ENCODE results near the gene TAF1C. TPM values are rescaled to one million over a fixed set of nuclear protein-coding genes. Genes with fewer than 3 reads are reported as not detected.

TAF1C gene
- total RNA-seq, 1 donor from 2014 or later: 64.4 TPM

DNA sequence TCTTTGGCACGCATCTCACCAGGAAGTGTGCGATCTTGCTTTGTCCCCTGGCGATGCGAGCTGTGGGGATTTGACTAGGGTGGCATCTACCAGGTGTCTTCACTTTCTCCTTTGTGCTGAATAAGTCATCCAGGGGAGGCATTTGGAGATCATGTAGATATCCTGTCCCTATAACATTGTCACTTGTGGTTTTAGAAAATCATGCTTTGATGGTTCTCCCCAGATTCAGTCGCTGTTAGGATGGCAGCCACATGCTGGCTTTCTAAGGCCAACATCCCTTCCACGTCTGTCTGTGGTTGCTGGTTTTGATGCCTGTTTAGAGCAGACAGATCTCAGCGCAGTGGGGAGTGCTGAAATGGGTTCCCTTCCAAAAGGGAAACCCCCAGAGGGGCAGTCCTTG lies 6.6 kb upstream of the TAF1C start:
- Mint-ChIP-seq H3K27me3 (ENCODE audit: low read depth) (no peaks in the 10 kb centered on the region), H3K27ac (peak overlapping the region; percentile 53), H3K4me1 (ENCODE audit: low read depth) (peaks cover 17% of the 10 kb centered on the region), H3K36me3 (ENCODE audit: low read depth) (no peaks in the 10 kb centered on the region), H3K4me3 (ENCODE audit: low read depth) (no peak overlapping the region), H3K9me3 (no peaks in the 10 kb centered on the region)
- no peak for DNase-seq (ENCODE audit: low spot score)
- intact Hi-C loops (cut with micrococcal nuclease): no loop called here

GRCh38 chr16:84191466-84191865 lies 4.6 kb upstream of the TAF1C start:
- Mint-ChIP-seq H3K9me3 (no peaks in the 10 kb centered on the region), H3K36me3 (ENCODE audit: low read depth) (no peaks in the 10 kb centered on the region), H3K27ac (no peak overlapping the region), H3K4me1 (ENCODE audit: low read depth) (peaks cover 20% of the 10 kb centered on the region), H3K27me3 (ENCODE audit: low read depth) (no peaks in the 10 kb centered on the region), H3K4me3 (ENCODE audit: low read depth) (no peak overlapping the region)
- intact Hi-C loops (cut with micrococcal nuclease): no loop called here
- no peak for DNase-seq (ENCODE audit: low spot score)

DNA sequence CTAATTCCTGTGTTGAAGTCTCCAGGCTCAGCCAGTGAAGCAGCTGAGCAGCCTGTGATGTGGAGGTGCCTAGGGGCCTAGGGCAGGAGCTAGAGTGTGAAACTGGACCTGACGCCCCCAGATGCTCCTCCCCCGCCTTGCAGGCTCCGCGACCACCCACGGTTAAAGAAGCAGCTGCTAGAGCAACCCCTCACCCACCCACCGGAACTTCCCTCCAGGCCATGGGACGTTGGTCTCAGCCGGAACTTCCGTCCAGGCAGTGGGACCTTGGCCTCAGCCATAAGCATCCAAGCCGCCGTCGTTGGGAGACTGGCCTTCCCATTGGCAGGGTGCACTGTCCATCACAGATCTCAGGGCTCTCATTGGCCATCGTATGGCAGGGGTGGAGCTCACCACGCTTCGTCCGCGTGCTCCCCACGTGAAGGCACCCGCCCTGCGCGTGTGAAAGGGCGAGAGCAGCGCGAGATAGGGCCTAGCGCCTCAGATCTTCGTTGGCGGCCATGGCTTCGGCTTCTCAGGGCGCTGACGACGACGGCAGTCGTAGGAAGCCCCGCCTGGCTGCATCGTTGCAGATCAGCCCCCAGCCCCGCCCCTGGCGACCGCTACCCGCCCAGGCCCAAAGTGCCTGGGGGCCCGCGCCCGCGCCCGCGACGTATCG lies 4.0 kb upstream of the TAF1C start, which contains the start of gene ADAD2:
Gene ADAD2 (plus strand): TSS at position 427 of the 658 bp plus-strand sequence. CDS start 74 bp downstream, at position 501.
- Mint-ChIP-seq H3K27ac (no peak within 1 kb of the TSS), H3K4me3 (ENCODE audit: low read depth) (no peak within 1 kb of the TSS), H3K27me3 (ENCODE audit: low read depth) (no peaks in the 10 kb centered on the region), H3K4me1 (ENCODE audit: low read depth) (peaks cover 21% of the 10 kb centered on the region), H3K36me3 (ENCODE audit: low read depth) (no peaks in the 10 kb centered on the region), H3K9me3 (no peaks in the 10 kb centered on the region)
- no peak for DNase-seq (ENCODE audit: low spot score)
- intact Hi-C loops (cut with micrococcal nuclease): no loop called here

GRCh38 chr16:84184775-84185174 lies 2.1 kb downstream of the TAF1C start:
- H3K4me3 Mint-ChIP-seq (ENCODE audit: low read depth): peak overlapping the region; percentile 93
- peaks cover 29% of the 10 kb centered on the region for H3K36me3 Mint-ChIP-seq (ENCODE audit: low read depth)
- DNase-seq (ENCODE audit: low spot score): no peak
- intact Hi-C loops (cut with micrococcal nuclease): no loop called here
- H3K27me3 Mint-ChIP-seq (ENCODE audit: low read depth): no peaks in the 10 kb centered on the region
- H3K4me1 Mint-ChIP-seq (ENCODE audit: low read depth): peaks cover 11% of the 10 kb centered on the region
- no peaks in the 10 kb centered on the region for H3K9me3 Mint-ChIP-seq
- peak overlapping the region; percentile 71 for H3K27ac Mint-ChIP-seq

DNA sequence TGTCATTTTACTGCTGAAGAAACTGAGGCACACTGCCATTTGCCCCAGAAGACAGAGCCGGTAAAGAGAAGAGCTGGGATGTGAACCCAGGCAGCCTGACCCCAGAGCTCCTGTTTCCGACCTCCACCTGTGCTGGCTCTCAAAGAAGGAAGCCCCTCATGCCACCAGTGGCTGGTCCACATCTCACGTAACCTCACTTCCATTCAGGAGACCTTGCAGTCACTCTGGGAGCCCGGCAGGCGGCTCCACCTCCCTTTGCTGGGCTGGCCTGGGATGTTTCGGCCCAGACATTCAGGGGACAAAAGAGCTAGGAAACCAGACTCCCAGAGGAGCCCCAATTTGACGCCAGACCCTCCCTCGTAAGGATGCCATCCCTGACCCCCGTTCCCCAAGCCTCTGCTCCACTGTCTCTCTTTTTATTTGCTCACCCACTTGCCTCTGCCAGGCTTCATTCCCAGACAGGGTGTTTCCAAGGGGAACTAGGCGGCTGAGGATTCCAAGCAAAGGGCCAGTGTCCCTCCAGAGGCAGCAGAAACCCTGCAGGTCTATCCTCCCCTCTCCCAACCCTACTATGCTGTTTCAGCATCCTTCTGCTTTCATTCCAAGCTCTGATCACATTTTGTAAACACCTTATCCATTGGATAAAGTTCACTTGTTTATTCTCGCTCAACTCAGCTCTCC lies 2.8 kb downstream of the TAF1C start:
- Mint-ChIP-seq H3K9me3 (no peaks in the 10 kb centered on the region), H3K4me1 (ENCODE audit: low read depth) (peaks cover 11% of the 10 kb centered on the region), H3K36me3 (ENCODE audit: low read depth) (peaks cover 29% of the 10 kb centered on the region), H3K27me3 (ENCODE audit: low read depth) (no peaks in the 10 kb centered on the region), H3K27ac (no peak overlapping the region), H3K4me3 (ENCODE audit: low read depth) (no peak overlapping the region)
- no peak for DNase-seq (ENCODE audit: low spot score)
- intact Hi-C loops (cut with micrococcal nuclease): no loop called here

- no peak overlapping the region for H3K27ac Mint-ChIP-seq
- intact Hi-C loops (cut with micrococcal nuclease): no loop called here
- no peaks in the 10 kb centered on the region for H3K27me3 Mint-ChIP-seq (ENCODE audit: low read depth)
- DNase-seq (ENCODE audit: low spot score): no peak
- H3K4me1 Mint-ChIP-seq (ENCODE audit: low read depth): peaks cover 11% of the 10 kb centered on the region
- H3K9me3 Mint-ChIP-seq: no peaks in the 10 kb centered on the region
- H3K4me3 Mint-ChIP-seq (ENCODE audit: low read depth): no peak overlapping the region
- peaks cover 29% of the 10 kb centered on the region for H3K36me3 Mint-ChIP-seq (ENCODE audit: low read depth)
Observed at GRCh38 chr16:84183572-84183875, 3.3 kb downstream of the TAF1C start.

DNA sequence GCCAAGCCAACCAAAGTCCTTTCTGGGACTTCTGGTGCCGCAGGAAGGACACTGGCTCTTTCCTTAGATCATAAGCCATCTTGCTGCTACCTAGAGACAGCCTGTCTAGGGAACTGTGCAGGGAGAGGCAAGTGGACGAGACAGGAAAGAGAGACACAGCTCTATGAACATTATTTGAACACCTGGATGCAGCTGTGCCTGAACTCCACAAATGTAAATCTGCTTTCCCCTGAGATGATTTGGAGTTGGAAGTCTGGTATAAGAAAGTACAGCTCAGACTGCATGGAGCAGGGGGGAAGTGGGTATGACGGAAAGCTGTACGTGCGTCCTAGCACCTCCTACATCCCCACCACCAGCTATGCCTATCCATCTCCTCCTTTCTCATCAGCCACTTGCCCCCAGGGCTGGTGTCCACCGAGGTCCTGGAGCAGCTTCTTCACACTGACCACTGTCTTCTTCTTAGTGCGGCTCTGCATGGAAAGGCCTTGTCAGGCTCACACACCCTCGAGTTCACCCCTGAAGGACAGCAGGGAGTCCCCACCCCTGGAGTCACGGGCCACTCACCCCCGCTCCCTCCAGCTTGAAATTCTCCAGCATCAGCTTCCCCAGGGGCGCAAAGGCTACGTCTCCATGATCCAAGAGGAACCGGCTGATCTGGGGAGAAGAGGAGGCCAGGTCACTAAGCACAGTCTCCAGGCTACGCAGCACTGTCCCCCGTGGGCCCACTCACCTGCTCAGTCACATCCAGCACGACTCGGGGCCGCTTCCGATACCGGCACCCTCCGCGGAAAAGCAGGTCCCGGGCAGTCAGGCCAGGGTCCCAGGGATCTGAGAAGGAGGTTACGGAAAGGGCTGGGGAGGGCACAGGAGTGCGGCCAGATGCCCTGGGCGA lies 3.9 kb downstream of the TAF1C start:
- H3K27me3 Mint-ChIP-seq (ENCODE audit: low read depth): no peaks in the 10 kb centered on the region
- no peak overlapping the region for H3K27ac Mint-ChIP-seq

DNA sequence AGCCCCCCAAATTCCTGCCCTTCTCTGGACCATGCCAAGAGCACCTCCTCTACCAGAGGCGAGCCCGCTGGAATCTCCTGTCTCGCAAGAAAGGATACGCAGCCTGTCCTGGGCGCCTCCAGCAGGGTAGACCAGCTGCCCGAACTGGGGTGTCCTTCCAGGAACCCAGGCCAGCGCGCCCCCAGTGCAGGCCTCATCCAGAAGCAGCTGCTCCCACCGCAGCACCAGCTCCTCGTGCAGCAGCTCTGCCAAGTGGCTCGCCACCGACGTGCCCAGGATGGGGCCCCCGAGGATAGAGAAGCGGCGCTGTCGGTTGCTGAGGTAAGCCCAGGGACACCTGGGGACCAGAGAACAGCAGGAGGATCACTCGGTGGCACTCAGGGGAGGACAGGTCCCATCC lies 4.8 kb downstream of the TAF1C start:
- H3K36me3 Mint-ChIP-seq (ENCODE audit: low read depth): peaks cover 38% of the 10 kb centered on the region
- no peak for DNase-seq (ENCODE audit: low spot score)
- intact Hi-C loops (cut with micrococcal nuclease): no loop called here
- peaks cover 18% of the 10 kb centered on the region for H3K4me1 Mint-ChIP-seq (ENCODE audit: low read depth)
- no peak overlapping the region for H3K27ac Mint-ChIP-seq
- H3K9me3 Mint-ChIP-seq: no peaks in the 10 kb centered on the region
- no peaks in the 10 kb centered on the region for H3K27me3 Mint-ChIP-seq (ENCODE audit: low read depth)
- no peak overlapping the region for H3K4me3 Mint-ChIP-seq (ENCODE audit: low read depth)

More for the DNA sequence above, 3.9 kb downstream of the TAF1C start:
- H3K4me3 Mint-ChIP-seq (ENCODE audit: low read depth): no peak overlapping the region
- no peak for DNase-seq (ENCODE audit: low spot score)
- H3K36me3 Mint-ChIP-seq (ENCODE audit: low read depth): peaks cover 34% of the 10 kb centered on the region
- no peaks in the 10 kb centered on the region for H3K9me3 Mint-ChIP-seq
- intact Hi-C loops (cut with micrococcal nuclease): no loop called here
- H3K4me1 Mint-ChIP-seq (ENCODE audit: low read depth): peaks cover 14% of the 10 kb centered on the region

DNA sequence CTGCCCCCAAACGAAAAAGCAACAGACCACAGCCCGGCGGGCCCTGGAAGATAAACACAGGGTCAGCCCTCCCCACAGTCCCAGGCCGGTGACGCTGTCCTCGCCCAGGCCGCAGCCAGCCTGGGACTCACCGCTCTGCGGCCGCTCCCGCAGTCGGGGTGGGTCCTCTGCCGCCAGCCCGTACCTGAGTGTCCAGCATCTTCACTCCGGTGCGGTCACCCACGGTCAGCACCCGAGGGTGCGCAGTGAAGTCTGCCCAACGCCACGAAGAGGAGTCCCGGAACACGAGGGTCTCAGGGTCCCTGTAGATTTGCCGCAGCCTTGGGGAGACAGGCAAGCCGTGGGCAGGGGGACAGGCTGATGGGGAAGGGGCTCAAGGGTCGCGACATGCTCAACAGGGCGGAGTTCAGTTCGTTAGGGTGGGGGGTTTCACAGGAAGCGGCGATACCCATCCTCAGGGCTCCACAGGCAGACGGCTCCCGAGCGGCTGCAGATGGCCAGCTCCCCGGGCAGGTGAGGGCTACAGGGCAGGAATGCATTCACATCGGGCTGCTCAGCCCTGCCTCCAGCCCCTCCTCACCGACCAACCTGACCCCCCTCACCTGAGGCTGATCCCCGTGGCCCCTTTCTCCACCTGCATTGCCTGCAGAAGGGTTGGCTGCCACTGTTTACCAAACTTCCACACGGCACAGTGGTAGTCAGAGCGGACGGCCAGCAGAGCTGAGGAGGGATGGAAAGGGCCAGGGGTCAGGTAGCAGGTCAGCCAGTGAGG lies 5.5 kb downstream of the TAF1C start:
- Mint-ChIP-seq H3K36me3 (ENCODE audit: low read depth) (peaks cover 38% of the 10 kb centered on the region), H3K27ac (no peak overlapping the region), H3K4me1 (ENCODE audit: low read depth) (peaks cover 16% of the 10 kb centered on the region), H3K9me3 (no peaks in the 10 kb centered on the region), H3K4me3 (ENCODE audit: low read depth) (no peak overlapping the region), H3K27me3 (ENCODE audit: low read depth) (no peaks in the 10 kb centered on the region)
- intact Hi-C loops (cut with micrococcal nuclease): no loop called here
- no peak for DNase-seq (ENCODE audit: low spot score)

- Mint-ChIP-seq H3K36me3 (ENCODE audit: low read depth) (peaks cover 38% of the 10 kb centered on the region), H3K9me3 (no peaks in the 10 kb centered on the region), H3K4me3 (ENCODE audit: low read depth) (no peak overlapping the region), H3K4me1 (ENCODE audit: low read depth) (peaks cover 14% of the 10 kb centered on the region), H3K27me3 (ENCODE audit: low read depth) (no peaks in the 10 kb centered on the region), H3K27ac (no peak overlapping the region)
- intact Hi-C loops (cut with micrococcal nuclease): no loop called here
- DNase-seq (ENCODE audit: low spot score): no peak
Observed at GRCh38 chr16:84180519-84181140, 6.2 kb downstream of the TAF1C start.

- no peak for DNase-seq (ENCODE audit: low spot score)
- H3K36me3 Mint-ChIP-seq (ENCODE audit: low read depth): peaks cover 32% of the 10 kb centered on the region
- H3K9me3 Mint-ChIP-seq: no peaks in the 10 kb centered on the region
- peaks cover 2% of the 10 kb centered on the region for H3K27me3 Mint-ChIP-seq (ENCODE audit: low read depth)
- intact Hi-C loops (cut with micrococcal nuclease): no loop called here
- no peak overlapping the region for H3K4me3 Mint-ChIP-seq (ENCODE audit: low read depth)
- H3K4me1 Mint-ChIP-seq (ENCODE audit: low read depth): peaks cover 12% of the 10 kb centered on the region
- no peak overlapping the region for H3K27ac Mint-ChIP-seq
Observed at GRCh38 chr16:84179612-84180320, 7.1 kb downstream of the TAF1C start.
